H1 (cell line): ENCODE measurements around the gene RELN. TPM values are rescaled to one million over a fixed set of nuclear protein-coding genes. Genes with fewer than 3 reads are reported as not detected.

ENCODE experiments used
- CTCF ChIA-PET: fragments of 300-600 bp; sonication (Branson Sonifier 250); formaldehyde crosslinking; loops from one replicate; lab custom pipeline; 2021; ENCODE audit not compliant: partially characterized antibody; lab: Charles Lee
- POLR2A ChIA-PET: fragments of 300-600 bp; sonication (Branson Sonifier 250); formaldehyde crosslinking; loops from one replicate; lab custom pipeline; 2021; ENCODE audit warnings: inconsistent platforms; ENCODE audit not compliant: partially characterized antibody; lab: Charles Lee
- DNase-seq, 2 experiments: peaks; one replicate each; pipeline versions ENCODE4 v3.0.0 to v3.0.0-alpha.2; 2010 to 2022; ENCODE audit warnings: low spot score in 2 of 2, low read depth in 1 of 2, mixed read lengths in 1 of 2
- FAIRE-seq: peaks from 2 replicates; lab custom pipeline; 2011; peaks lifted over from hg19 to GRCh38; lab: Jason Lieb, UNC
- H2AFZ ChIP-seq: 2 replicates; pipeline ENCODE4 v1.8.1; 2012; ENCODE audit warnings: low read length, inconsistent platforms
- H2AK5ac ChIP-seq: 2 replicates; pipeline ENCODE4 v1.6.1; 2013; ENCODE audit warnings: low read depth, low read length
- H2BK120ac ChIP-seq: replicated peaks from 2 replicates; pipeline ENCODE3; 2013; ENCODE audit warnings: low read depth, low read length, inconsistent platforms
- H2BK12ac ChIP-seq: 2 replicates; pipeline ENCODE4 v1.6.1; 2013; ENCODE audit warnings: low read depth, low read length
- H2BK15ac ChIP-seq: 2 replicates; pipeline ENCODE4 v1.6.1; 2013; ENCODE audit warnings: low read length
- H2BK20ac ChIP-seq: 2 replicates; pipeline ENCODE4 v1.6.1; 2013; ENCODE audit warnings: low read length
- H2BK5ac ChIP-seq: 2 replicates; pipeline ENCODE4 v1.6.1; 2013; ENCODE audit warnings: low read depth, low read length
- H3K14ac ChIP-seq: 2 replicates; pipeline ENCODE4 v1.6.1; 2013; ENCODE audit warnings: inconsistent platforms; ENCODE audit not compliant: insufficient read length
- H3K18ac ChIP-seq: 2 replicates; pipeline ENCODE4 v1.6.1; 2013; ENCODE audit warnings: low read length; ENCODE audit errors: extremely low read depth
- H3K23ac ChIP-seq: 2 replicates; pipeline ENCODE4 v1.6.1; 2013; ENCODE audit warnings: inconsistent platforms; ENCODE audit not compliant: insufficient read length
- H3K23me2 ChIP-seq: 2 replicates; pipeline ENCODE4 v1.6.1; 2013; ENCODE audit warnings: low read depth, low read length
- H3K27ac ChIP-seq: 2 replicates; pipeline ENCODE4 v1.6.1; 2011; ENCODE audit warnings: low read depth, low read length, inconsistent platforms
- H3K27me3 ChIP-seq, 4 experiments: replicated peaks in 1 of 4; 1 replicate in 1 of 4; 2 replicates in 3 of 4; pipeline versions ENCODE4 v1.6.1 to v1.8.1; 2011 to 2013; ENCODE audit warnings: low read length in 3 of 4, mild to moderate bottlenecking in 3 of 4, inconsistent platforms in 2 of 4, mixed read lengths in 2 of 4, moderate library complexity in 1 of 4; ENCODE audit not compliant: control insufficient read depth in 3 of 4, insufficient read depth in 3 of 4; ENCODE audit errors: extremely low read depth in 1 of 4
- H3K36me3 ChIP-seq, 4 experiments: 2 replicates each; pipeline versions ENCODE4 v1.6.1 to v1.8.1; 2011 to 2013; ENCODE audit warnings: mild to moderate bottlenecking in 4 of 4, low read length in 3 of 4, moderate library complexity in 2 of 4, control low read depth in 1 of 4, inconsistent platforms in 1 of 4; ENCODE audit not compliant: insufficient read depth in 4 of 4, control insufficient read depth in 2 of 4
- H3K4ac ChIP-seq: replicated peaks from 2 replicates; pipeline ENCODE3; 2013; ENCODE audit warnings: low read length, low read depth, mixed read lengths, inconsistent platforms; ENCODE audit not compliant: insufficient read length
- H3K4me1 ChIP-seq, 4 experiments: replicated peaks in 1 of 4; 1 replicate in 1 of 4; 2 replicates in 3 of 4; pipeline versions ENCODE4 v1.6.1 to v1.8.1; 2011 to 2013; ENCODE audit warnings: low read length in 3 of 4, inconsistent platforms in 2 of 4, mixed read lengths in 1 of 4; ENCODE audit not compliant: insufficient read depth in 4 of 4, control insufficient read depth in 3 of 4
- H3K4me2 ChIP-seq, 2 experiments: 2 replicates each; pipeline versions ENCODE4 v1.6.1 to v1.8.1; 2011 to 2013; ENCODE audit warnings: low read depth in 2 of 2, low read length in 2 of 2, control low read depth in 1 of 2, inconsistent platforms in 1 of 2, mild to moderate bottlenecking in 1 of 2; ENCODE audit not compliant: insufficient read depth in 1 of 2
- H3K4me3 ChIP-seq, 4 experiments: fragments of 200-600, 300-600 bp in 1 of 4; sonication (generic), shearing (Covaris generic), sonication (Bioruptor Twin) in 1 of 4; 2 replicates each; pipeline versions ENCODE4 v1.5.1 to v1.8.1; 2011 to 2016; ENCODE audit warnings: low read length in 4 of 4, low read depth in 3 of 4, control low read depth in 2 of 4, inconsistent platforms in 2 of 4, mild to moderate bottlenecking in 2 of 4, mixed read lengths in 1 of 4, moderate library complexity in 1 of 4; ENCODE audit not compliant: insufficient read depth in 2 of 4; ENCODE audit errors: extremely low read depth in 1 of 4
- H3K56ac ChIP-seq: replicated peaks from 2 replicates; pipeline ENCODE3; 2013; ENCODE audit warnings: low read depth, mild to moderate bottlenecking, mixed read lengths, low read length, inconsistent platforms; ENCODE audit not compliant: insufficient read length
- H3K79me1 ChIP-seq: 2 replicates; pipeline ENCODE4 v1.6.1; 2013; ENCODE audit warnings: low read depth, low read length, control low read depth
- H3K79me2 ChIP-seq, 2 experiments: 2 replicates each; pipeline versions ENCODE4 v1.6.1 to v1.8.1; 2012 to 2013; ENCODE audit warnings: low read length in 2 of 2, mild to moderate bottlenecking in 2 of 2, inconsistent platforms in 1 of 2; ENCODE audit not compliant: insufficient read depth in 2 of 2, control insufficient read depth in 1 of 2
- H3K9ac ChIP-seq, 4 experiments: replicated peaks in 1 of 4; 1 replicate in 1 of 4; 2 replicates in 3 of 4; pipeline versions ENCODE4 v1.6.1 to v1.8.1; 2011 to 2013; ENCODE audit warnings: low read depth in 3 of 4, low read length in 3 of 4, control low read depth in 2 of 4, mild to moderate bottlenecking in 2 of 4, moderate library complexity in 2 of 4, inconsistent platforms in 1 of 4; ENCODE audit errors: extremely low read depth in 1 of 4
- H3K9me3 ChIP-seq, 2 experiments: 2 replicates each; pipeline versions ENCODE4 v1.6.1 to v1.8.1; 2012 to 2013; ENCODE audit warnings: mild to moderate bottlenecking in 2 of 2, moderate library complexity in 2 of 2, control low read depth in 1 of 2, inconsistent platforms in 1 of 2, low read depth in 1 of 2, low read length in 1 of 2, mixed read lengths in 1 of 2; ENCODE audit not compliant: insufficient read depth in 2 of 2
- H4K20me1 ChIP-seq, 2 experiments: replicated peaks in 1 of 2; 2 replicates each; pipeline versions ENCODE3 to v1.8.1; 2011 to 2013; ENCODE audit warnings: inconsistent platforms in 2 of 2, low read length in 2 of 2, mild to moderate bottlenecking in 1 of 2; ENCODE audit not compliant: insufficient read depth in 2 of 2, control insufficient read depth in 1 of 2
- H4K5ac ChIP-seq: 2 replicates; pipeline ENCODE4 v1.6.1; 2013; ENCODE audit warnings: low read length, low read depth, mixed read lengths, inconsistent platforms; ENCODE audit not compliant: insufficient read length
- H4K8ac ChIP-seq: 2 replicates; pipeline ENCODE4 v1.8.0; 2013; ENCODE audit warnings: mild to moderate bottlenecking, moderate library complexity, low read length, inconsistent platforms; ENCODE audit not compliant: insufficient read depth; ENCODE audit errors: extremely low read depth
- H4K91ac ChIP-seq: replicated peaks from 2 replicates; pipeline ENCODE3; 2013; ENCODE audit warnings: low read length, mixed read lengths, inconsistent platforms; ENCODE audit not compliant: insufficient read length
- ASH2L ChIP-seq: fragments of 200-600, 300-600 bp; sonication (generic); IDR thresholded peaks from one replicate; pipeline ENCODE4 v1.7.1; 2017; ENCODE audit warnings: low read length
- CHD1 ChIP-seq: IDR thresholded peaks from 2 replicates; pipeline ENCODE4 v1.6.1; 2012; ENCODE audit warnings: low read depth, low read length, improper control_type of control experiment
- JUN ChIP-seq: IDR thresholded peaks from 2 replicates; pipeline ENCODE4 v1.6.1; 2011; ENCODE audit warnings: low read depth, mild to moderate bottlenecking, improper control_type of control experiment, low read length
- RXRA ChIP-seq: IDR thresholded peaks from 2 replicates; pipeline ENCODE4 v1.6.1; 2011; ENCODE audit warnings: low read depth, mild to moderate bottlenecking, low read length, moderate library complexity; ENCODE audit not compliant: insufficient read depth
- SRF ChIP-seq: IDR thresholded peaks from 2 replicates; pipeline ENCODE4 v1.6.1; 2011; ENCODE audit warnings: mild to moderate bottlenecking, low read depth, low read length, moderate library complexity
- TAF1 ChIP-seq: IDR thresholded peaks from 2 replicates; pipeline ENCODE4 v1.6.1; 2011; ENCODE audit warnings: mild to moderate bottlenecking, low read depth, low read length
- WGBS, 2 experiments: shearing (Covaris generic) in 1 of 2; methylation state at CpG; one replicate each; pipeline versions ENCODE4 v1.1.6 to v1.1.7; 2013 to 2015; ENCODE audit warnings: low lambda C conversion rate in 2 of 2, mixed read lengths in 2 of 2, inconsistent platforms in 1 of 2, low coverage in 1 of 2, missing lambda C conversion rate in 1 of 2; ENCODE audit not compliant: insufficient replicate concordance in 2 of 2, insufficient coverage in 1 of 2, insufficient read length in 1 of 2; ENCODE audit errors: extremely low coverage in 1 of 2, missing lambda C conversion rate in 1 of 2; 5-methylcytosine and 5-hydroxymethylcytosine counted together
- polyA plus RNA-seq, 7 experiments: library from polyadenylated mRNA; depleted of rRNA in 3 of 7; stranded (reverse) in 5 of 7; unstranded in 2 of 7; fragments of >200 nt in 5 of 7; fragments of 200-250 nt in 2 of 7; gene quantifications; 1 replicate in 5 of 7; 2 replicates in 1 of 7; 4 replicates in 1 of 7; pipeline versions ENCODE4 v1.2.1 to v1.2.3, GENCODE V29; 2011 to 2013; ENCODE audit warnings: missing spikeins in 2 of 7, mixed read lengths in 2 of 7
- total RNA-seq: library from RNA; stranded (reverse); fragmentation: NEBNext Ultra II Directional; extraction: Animal tissue kit (Norgen Biotek cat#: 25700); gene quantifications from 2 replicates; pipeline ENCODE4 v1.2.1, GENCODE V29; 2021
- TF ChIP-seq, protein P1 (sequence below), 3 experiments: IDR thresholded peaks; 1 replicate in 2 of 3; 2 replicates in 1 of 3; pipeline versions ENCODE4 v1.5.1 to v1.6.1; 2011; ENCODE audit warnings: low read length in 3 of 3, mild to moderate bottlenecking in 3 of 3, inconsistent platforms in 2 of 3, low read depth in 1 of 3, moderate library complexity in 1 of 3; ENCODE audit not compliant: insufficient read depth in 1 of 3; ENCODE audit errors: control extremely low read depth in 1 of 3

The RELN gene
- total and polyA plus RNA-seq, 2 of the 8 experiments (the other 6 are each of a cell fraction or from before 2014, with no cell fraction given) = 0.03 to 0.07 TPM

DNA sequence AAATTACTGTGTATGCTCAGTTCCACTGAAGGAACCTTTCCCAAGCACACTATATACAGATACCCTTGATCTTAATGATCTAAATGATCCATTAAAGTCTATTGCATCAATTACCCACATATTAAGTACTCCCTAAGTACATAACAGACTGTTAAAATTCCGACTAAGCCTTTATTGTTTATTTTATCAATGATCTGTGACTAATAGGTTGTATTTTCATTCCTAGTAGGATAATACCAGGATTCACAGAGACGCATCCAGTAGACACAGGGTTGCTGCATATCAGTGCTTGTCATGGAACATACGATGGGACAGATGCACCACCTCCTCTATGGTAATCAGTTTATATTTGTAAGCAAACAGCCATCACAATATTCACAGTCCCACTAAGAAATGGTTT, 383.8 kb downstream of the RELN start:
- no peaks in the 10 kb centered on the region for H3K4me1 ChIP-seq
- H2BK5ac ChIP-seq = no peak overlapping the region
- no peak for DNase-seq
- 90% methylated on average over 3 of the region's 3 CpGs; no CpG with 5 or more reads in 1 of the 2 experiments for WGBS, 2 experiments
- H4K8ac ChIP-seq = no peak overlapping the region
- H2BK20ac ChIP-seq = no peak overlapping the region
- TF ChIP-seq JUN (no peak), CHD1 (no peak), TAF1 (no peak), SRF (no peak), RXRA (no peak), ASH2L (no peak)
- TF ChIP-seq, protein P1, sequence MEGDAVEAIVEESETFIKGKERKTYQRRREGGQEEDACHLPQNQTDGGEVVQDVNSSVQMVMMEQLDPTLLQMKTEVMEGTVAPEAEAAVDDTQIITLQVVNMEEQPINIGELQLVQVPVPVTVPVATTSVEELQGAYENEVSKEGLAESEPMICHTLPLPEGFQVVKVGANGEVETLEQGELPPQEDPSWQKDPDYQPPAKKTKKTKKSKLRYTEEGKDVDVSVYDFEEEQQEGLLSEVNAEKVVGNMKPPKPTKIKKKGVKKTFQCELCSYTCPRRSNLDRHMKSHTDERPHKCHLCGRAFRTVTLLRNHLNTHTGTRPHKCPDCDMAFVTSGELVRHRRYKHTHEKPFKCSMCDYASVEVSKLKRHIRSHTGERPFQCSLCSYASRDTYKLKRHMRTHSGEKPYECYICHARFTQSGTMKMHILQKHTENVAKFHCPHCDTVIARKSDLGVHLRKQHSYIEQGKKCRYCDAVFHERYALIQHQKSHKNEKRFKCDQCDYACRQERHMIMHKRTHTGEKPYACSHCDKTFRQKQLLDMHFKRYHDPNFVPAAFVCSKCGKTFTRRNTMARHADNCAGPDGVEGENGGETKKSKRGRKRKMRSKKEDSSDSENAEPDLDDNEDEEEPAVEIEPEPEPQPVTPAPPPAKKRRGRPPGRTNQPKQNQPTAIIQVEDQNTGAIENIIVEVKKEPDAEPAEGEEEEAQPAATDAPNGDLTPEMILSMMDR (IDR thresholded peaks at IDR 0.05; ENCODE audit: control extremely low read depth in 1 of 3, insufficient read depth in 1 of 3, low read depth in 1 of 3, low read length in 3 of 3) = no peak
- ChIA-PET POLR2A (no interaction called here), CTCF (no interaction called here)
- H3K4me2 ChIP-seq = no peak overlapping the region
- H2AFZ ChIP-seq = no peak overlapping the region
- H3K56ac ChIP-seq = no peak overlapping the region
- H3K18ac ChIP-seq = no peak overlapping the region
- H2BK120ac ChIP-seq = no peak overlapping the region
- H2BK12ac ChIP-seq = no peak overlapping the region
- H4K5ac ChIP-seq = no peak overlapping the region
- no peak overlapping the region for H4K91ac ChIP-seq
- no peak overlapping the region for H3K27ac ChIP-seq
- no peaks in the 10 kb centered on the region for H3K9me3 ChIP-seq
- no peaks in the 10 kb centered on the region for H3K79me2 ChIP-seq
- no peaks in the 10 kb centered on the region for H3K27me3 ChIP-seq
- no peaks in the 10 kb centered on the region for H4K20me1 ChIP-seq
- no peak overlapping the region for H3K14ac ChIP-seq
- H3K9ac ChIP-seq = no peak overlapping the region
- H3K23me2 ChIP-seq = no peaks in the 10 kb centered on the region
- H3K79me1 ChIP-seq = no peaks in the 10 kb centered on the region
- no peak for FAIRE-seq
- H3K4me3 ChIP-seq = no peak overlapping the region
- H2AK5ac ChIP-seq = no peak overlapping the region
- H3K36me3 ChIP-seq = no peaks in the 10 kb centered on the region
- H3K23ac ChIP-seq = no peak overlapping the region
- no peak overlapping the region for H2BK15ac ChIP-seq
- H3K4ac ChIP-seq = no peak overlapping the region
